Measurements from ENCODE around the gene AOX1. TPM values are rescaled to one million over a fixed set of nuclear protein-coding genes. Genes with fewer than 3 reads are reported as not detected.

Gene AOX1
- polyA plus RNA-seq, 2 of the 4 experiments (the other 2 are of a cell fraction), result 3.6 to 5.4 TPM

- TF ChIP-seq NPAS2 (CRISPR knock-in tag; IDR thresholded peaks at IDR 0.05; ENCODE audit: borderline replicate concordance) (no peak), SMC3 (IDR thresholded peaks at IDR 0.05) (no peak), MAZ (IDR thresholded peaks at IDR 0.05; ENCODE audit: borderline replicate concordance, low read depth, low read length) (no peak)
Observed at GRCh38 chr2:200591308-200591707, 5.5 kb downstream of the AOX1 start (continued).

- CTCF ChIA-PET, result no interaction called here
- Histone ChIP-seq H3K4me2 (peak overlapping the region; percentile 45), H3K4me1 (peaks cover 28% of the 10 kb centered on the region; the same call in 2 of the 3 replicates), H3K27ac (no peak overlapping the region; a peak in 1 of 6 replicates), H3K9me3 (peaks cover 8% of the 10 kb centered on the region; the same call in 2 of the 3 replicates), H3K4me3 (no peak overlapping the region)
- FAIRE-seq (no peak), ATAC-seq (peak; percentile 48 to 68; a peak in 4 of 6 replicates), DNase-seq (ENCODE audit: low read depth in 1 of 2, low spot score in 1 of 2) (peak in 1 of 2 experiments; percentile 47)
- 39% methylated on average over 1 of the region's 1 CpG for WGBS (ENCODE audit: missing lambda C conversion rate)
- POLR2A ChIA-PET, result no interaction called here
- TF ChIP-seq REST (IDR thresholded peaks at IDR 0.05) (peak; percentile 97), GATA3 (IDR thresholded peaks at IDR 0.05; ENCODE audit: borderline replicate concordance) (peak; percentile 52; the same call in 1 of the 2 replicates), PBX3 (IDR thresholded peaks at IDR 0.05) (no peak), EHMT2 (IDR thresholded peaks at IDR 0.05; ENCODE audit: low read depth) (peak; percentile 81), HOXA7 (CRISPR knock-in tag; IDR thresholded peaks at IDR 0.05) (no peak), JUNB (IDR thresholded peaks at IDR 0.05) (no peak), HMGXB4 (CRISPR knock-in tag; IDR thresholded peaks at IDR 0.05; ENCODE audit: borderline replicate concordance) (no peak), USF2 (IDR thresholded peaks at IDR 0.05) (no peak)
Observed at GRCh38 chr2:200592406-200593075, 6.7 kb downstream of the AOX1 start.

GRCh38 chr2:200593905-200594304 is 8.1 kb downstream of the AOX1 start:
- Histone ChIP-seq H3K9me3 (peaks cover 8% of the 10 kb centered on the region; the same call in 2 of the 3 replicates), H3K27ac (no peak overlapping the region), H3K4me1 (peaks cover 28% of the 10 kb centered on the region; the same call in 2 of the 3 replicates), H3K4me2 (no peak overlapping the region), H3K4me3 (no peak overlapping the region)
- POLR2A ChIA-PET, result no interaction called here
- DNase-seq (ENCODE audit: low read depth in 1 of 2, low spot score in 1 of 2) (no peak), FAIRE-seq (no peak), ATAC-seq (no peak)
- CTCF ChIA-PET, result interaction anchor here (1.1 kb wide), 1 partner anchor 21 kb away, joined by 3 read pairs; no protein-coding TSS in a partner anchor
- 27% methylated on average over 1 of the region's 1 CpG for WGBS (ENCODE audit: missing lambda C conversion rate)
- TF ChIP-seq HDAC2 (IDR thresholded peaks at IDR 0.05), result no peak
- no peak for TF ChIP-seq HOXB13 (CRISPR knock-in tag; IDR thresholded peaks at IDR 0.05; ENCODE audit: low read depth)
- no peak for TF ChIP-seq EP300 (IDR thresholded peaks at IDR 0.05)
- TF ChIP-seq ESRRA (IDR thresholded peaks at IDR 0.05; ENCODE audit: borderline replicate concordance, low read length), result no peak
- no peak for TF ChIP-seq RAD21 (conservative IDR thresholded peaks at IDR 0.05 in 1 of 2, IDR thresholded peaks at IDR 0.05 in 1 of 2)
- no peak for TF ChIP-seq NR3C1 (IDR thresholded peaks at IDR 0.05)
- no peak for TF ChIP-seq HES2 (IDR thresholded peaks at IDR 0.05)
- no peak for TF ChIP-seq EHMT2 (IDR thresholded peaks at IDR 0.05; ENCODE audit: low read depth)
- TF ChIP-seq SREBF2 (IDR thresholded peaks at IDR 0.05), result no peak
- no peak for TF ChIP-seq REST (IDR thresholded peaks at IDR 0.05)
- TF ChIP-seq ATOH8 (CRISPR knock-in tag; IDR thresholded peaks at IDR 0.05; ENCODE audit: low read depth), result no peak
- no peak for TF ChIP-seq FOXS1 (CRISPR knock-in tag; IDR thresholded peaks at IDR 0.05)
- no peak for TF ChIP-seq MAZ (IDR thresholded peaks at IDR 0.05; ENCODE audit: borderline replicate concordance, low read depth, low read length)
